ENCODE measurements around the gene FES. TPM values are rescaled to one million over a fixed set of nuclear protein-coding genes. Genes with fewer than 3 reads are reported as not detected.
"Not testable (repeated sequence)": the region's sequence is repeated elsewhere in the genome, so short reads cannot be mapped to it uniquely, and the experiment has no call there.

FES gene
- total RNA-seq, 1 donor from 2014 or later = 2.5 TPM

DNA sequence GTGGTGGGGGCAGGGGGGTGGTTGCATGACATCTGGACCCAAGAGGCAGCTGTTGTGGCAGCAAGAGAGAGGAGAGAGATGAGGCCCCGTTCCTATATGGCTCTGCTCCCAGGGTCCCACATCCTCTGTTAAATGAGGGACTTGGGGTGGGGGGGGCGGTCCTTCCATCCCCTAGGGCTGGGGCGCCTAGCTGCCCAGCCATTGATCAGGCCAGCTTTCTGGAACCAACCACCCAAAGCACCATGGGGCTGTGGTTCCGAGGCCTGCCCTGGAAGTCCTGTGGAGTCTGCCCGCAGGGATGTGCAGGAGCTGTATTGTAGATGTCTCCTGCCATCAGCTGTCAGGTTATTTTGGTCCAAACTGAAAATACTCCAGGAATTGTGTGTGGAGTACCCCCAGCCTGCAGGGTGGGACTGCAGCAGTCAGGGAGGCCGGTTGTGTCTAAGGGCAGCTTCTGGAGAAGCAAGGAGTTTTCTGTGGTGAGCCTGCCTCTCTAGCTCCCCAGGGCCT lies 10.8 kb upstream of the FES start:
- Mint-ChIP-seq H3K27me3 (ENCODE audit: unreplicated experiment) (no peaks in the 10 kb centered on the region), H3K27ac (ENCODE audit: unreplicated experiment) (peak overlapping the region; percentile 89), H3K4me3 (ENCODE audit: unreplicated experiment) (peak overlapping the region; percentile 81), H3K4me1 (ENCODE audit: unreplicated experiment) (peaks cover 50% of the 10 kb centered on the region), H3K9me3 (ENCODE audit: unreplicated experiment) (no peaks in the 10 kb centered on the region), H3K36me3 (ENCODE audit: unreplicated experiment) (peaks cover 23% of the 10 kb centered on the region)
- no peak for DNase-seq (ENCODE audit: extremely low spot score, unreplicated experiment)
- no peak for TF ChIP-seq CTCF (IDR thresholded peaks at IDR 0.05)

DNA sequence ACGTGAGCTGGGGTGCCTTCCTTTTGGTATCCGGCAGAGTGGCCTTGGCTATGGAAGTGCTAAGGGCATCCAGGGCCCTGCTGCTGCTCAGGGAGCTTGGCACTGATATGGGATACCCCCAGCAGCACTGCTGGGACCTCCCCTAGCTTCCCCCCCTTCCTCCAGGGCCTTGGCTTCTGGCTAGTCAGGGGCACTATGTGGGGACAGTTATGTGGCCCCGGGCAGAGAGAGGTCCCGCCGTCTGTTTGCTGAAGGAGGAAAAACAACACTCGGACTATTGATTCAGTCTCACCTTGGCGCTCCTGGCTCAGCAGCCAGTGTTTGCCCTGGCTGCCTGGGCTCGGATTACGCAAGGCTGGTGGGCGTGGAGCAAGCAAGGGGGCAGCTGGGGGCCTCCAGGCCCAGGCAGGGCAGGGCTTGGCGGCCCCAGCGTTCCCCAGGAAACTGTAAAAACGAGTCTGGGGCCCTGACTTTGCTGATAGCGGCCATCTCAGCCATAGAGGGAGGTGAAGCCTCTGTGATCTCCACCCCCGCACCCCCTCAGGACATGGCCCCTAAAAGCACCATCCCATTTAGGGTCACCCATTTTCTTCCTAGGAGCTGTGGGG lies 10.2 kb upstream of the FES start:
- DNase-seq (ENCODE audit: extremely low spot score, unreplicated experiment) = no peak
- peak overlapping the region; percentile 89 for H3K27ac Mint-ChIP-seq (ENCODE audit: unreplicated experiment)

DNA sequence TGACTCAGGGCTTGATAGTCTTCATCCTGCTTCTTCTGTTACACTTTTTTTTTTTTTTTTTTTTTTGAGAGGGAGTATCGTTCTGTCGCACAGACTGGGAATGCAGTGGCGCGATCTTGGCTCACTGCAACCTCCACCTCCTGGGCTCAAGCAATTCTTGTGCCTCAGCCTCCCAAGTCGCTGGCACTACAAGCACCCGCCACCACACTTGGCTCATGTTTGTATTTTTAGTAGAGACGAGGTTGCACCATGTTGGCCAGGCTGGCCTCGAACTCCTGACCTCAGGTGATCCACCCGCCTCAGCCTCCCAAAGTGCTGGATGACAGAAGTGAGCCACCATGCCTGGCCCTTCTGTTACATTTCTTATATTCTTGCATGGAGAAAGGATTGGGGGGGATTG lies 9.3 kb upstream of the FES start:
- Mint-ChIP-seq H3K27ac (ENCODE audit: unreplicated experiment) (peak overlapping the region; percentile 24), H3K4me1 (ENCODE audit: unreplicated experiment) (peaks cover 36% of the 10 kb centered on the region), H3K36me3 (ENCODE audit: unreplicated experiment) (peaks cover 30% of the 10 kb centered on the region)
- H3K27me3 Mint-ChIP-seq (ENCODE audit: unreplicated experiment); DNase-seq (ENCODE audit: extremely low spot score, unreplicated experiment); H3K4me3 Mint-ChIP-seq (ENCODE audit: unreplicated experiment); H3K9me3 Mint-ChIP-seq (ENCODE audit: unreplicated experiment): not testable (repeated sequence)

More for the DNA sequence above, 10.2 kb upstream of the FES start:
- peak overlapping the region; percentile 81 for H3K4me3 Mint-ChIP-seq (ENCODE audit: unreplicated experiment)
- no peaks in the 10 kb centered on the region for H3K9me3 Mint-ChIP-seq (ENCODE audit: unreplicated experiment)
- peaks cover 25% of the 10 kb centered on the region for H3K36me3 Mint-ChIP-seq (ENCODE audit: unreplicated experiment)
- no peak for TF ChIP-seq CTCF (IDR thresholded peaks at IDR 0.05)
- H3K4me1 Mint-ChIP-seq (ENCODE audit: unreplicated experiment) = peaks cover 45% of the 10 kb centered on the region
- no peaks in the 10 kb centered on the region for H3K27me3 Mint-ChIP-seq (ENCODE audit: unreplicated experiment)

GRCh38 chr15:90875549-90875981 lies 8.7 kb upstream of the FES start:
- Mint-ChIP-seq H3K4me1 (ENCODE audit: unreplicated experiment) (peaks cover 30% of the 10 kb centered on the region), H3K36me3 (ENCODE audit: unreplicated experiment) (peaks cover 30% of the 10 kb centered on the region), H3K4me3 (ENCODE audit: unreplicated experiment) (no peak overlapping the region), H3K27me3 (ENCODE audit: unreplicated experiment) (no peaks in the 10 kb centered on the region), H3K27ac (ENCODE audit: unreplicated experiment) (no peak overlapping the region), H3K9me3 (ENCODE audit: unreplicated experiment) (no peaks in the 10 kb centered on the region)
- TF ChIP-seq CTCF (IDR thresholded peaks at IDR 0.05) = no peak
- DNase-seq (ENCODE audit: extremely low spot score, unreplicated experiment) = no peak

DNA sequence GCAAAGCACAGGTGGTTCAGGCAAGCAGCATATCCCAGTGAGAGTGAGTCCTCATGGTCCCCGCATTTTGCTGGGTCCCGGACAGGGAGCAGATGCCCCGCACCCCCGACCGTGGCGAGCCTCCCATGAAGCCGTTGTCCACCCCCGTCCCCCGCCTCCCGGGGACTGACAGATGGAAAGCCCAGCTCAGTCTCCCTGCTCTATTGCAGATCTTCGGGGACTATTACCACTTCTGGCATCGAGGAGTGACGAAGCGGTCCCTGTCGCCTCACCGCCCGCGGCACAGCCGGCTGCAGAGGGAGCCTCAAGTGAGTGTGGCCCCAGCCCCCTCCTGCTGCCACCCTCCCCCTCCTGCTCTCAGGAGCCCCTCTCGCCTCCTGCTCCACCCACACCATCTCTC lies 8.3 kb upstream of the FES start:
- no peak for DNase-seq (ENCODE audit: extremely low spot score, unreplicated experiment)
- TF ChIP-seq CTCF (IDR thresholded peaks at IDR 0.05) = no peak
- Mint-ChIP-seq H3K27me3 (ENCODE audit: unreplicated experiment) (no peaks in the 10 kb centered on the region), H3K27ac (ENCODE audit: unreplicated experiment) (no peak overlapping the region), H3K36me3 (ENCODE audit: unreplicated experiment) (peaks cover 30% of the 10 kb centered on the region), H3K4me3 (ENCODE audit: unreplicated experiment) (no peak overlapping the region), H3K4me1 (ENCODE audit: unreplicated experiment) (peaks cover 26% of the 10 kb centered on the region), H3K9me3 (ENCODE audit: unreplicated experiment) (no peaks in the 10 kb centered on the region)

All from osteocyte (in vitro differentiated cells).